ENCODE measurements around the gene GJB2.
"Not testable (repeated sequence)": the region's sequence is repeated elsewhere in the genome, so short reads cannot be mapped to it uniquely, and the experiment has no call there.

The GJB2 gene

DNA sequence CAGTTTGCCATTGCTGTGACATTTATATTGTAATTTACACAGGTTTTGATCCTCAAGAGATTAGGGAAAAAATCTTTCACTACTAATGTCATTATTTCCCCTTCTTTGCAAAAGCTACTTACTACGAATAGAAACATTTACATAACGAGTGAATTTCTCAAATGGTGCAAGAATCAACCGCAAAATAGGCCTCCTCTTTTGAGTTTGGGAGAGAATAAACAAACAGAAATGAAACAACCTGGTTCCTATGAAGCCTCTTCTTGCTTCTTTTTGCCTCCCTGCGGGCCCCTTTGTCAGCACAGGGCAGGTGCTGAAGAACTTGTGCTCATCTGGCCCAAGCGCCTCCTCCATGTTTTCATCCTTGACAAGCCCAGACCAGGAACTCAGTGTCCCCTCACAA lies 21.8 kb downstream of the GJB2 start:
- H3K9me3 Mint-ChIP-seq = no peaks in the 10 kb centered on the region
- ATAC-seq (ENCODE audit: low read depth) (peak; percentile 47), DNase-seq (ENCODE audit: low spot score in 2 of 2) (no peak)
- H3K27me3 Mint-ChIP-seq = peaks cover 31% of the 10 kb centered on the region
- H3K4me1 Mint-ChIP-seq = peaks cover 7% of the 10 kb centered on the region
- no peak overlapping the region for H3K27ac Mint-ChIP-seq
- no peak overlapping the region for H3K4me3 Mint-ChIP-seq
- no peaks in the 10 kb centered on the region for H3K36me3 Mint-ChIP-seq

DNA sequence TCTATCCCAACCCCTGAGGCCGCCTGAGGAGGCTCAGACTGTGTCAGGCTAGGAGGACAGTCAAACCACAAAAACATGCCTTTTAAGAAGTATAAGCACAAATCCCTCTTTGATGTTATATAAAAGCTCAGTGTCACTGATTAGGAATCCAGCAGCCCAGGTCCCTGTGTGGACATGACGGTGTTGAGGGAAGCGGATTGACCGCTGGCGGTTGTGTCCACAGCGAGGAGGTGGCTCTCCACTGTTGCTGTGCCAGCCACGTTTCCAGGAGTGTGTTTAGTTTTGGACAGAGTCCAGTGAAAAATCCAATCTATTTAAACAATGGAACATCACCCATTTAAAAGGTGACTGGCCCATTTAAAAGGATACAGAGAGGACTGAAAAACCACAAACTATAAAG lies 24.3 kb downstream of the GJB2 start:
- no peak for DNase-seq (ENCODE audit: low spot score in 2 of 2)
- Mint-ChIP-seq H3K4me1 (peaks cover 4% of the 10 kb centered on the region), H3K4me3 (no peak overlapping the region), H3K27ac (no peak overlapping the region), H3K9me3 (no peaks in the 10 kb centered on the region), H3K36me3 (no peaks in the 10 kb centered on the region), H3K27me3 (peaks cover 26% of the 10 kb centered on the region)
- no peak for ATAC-seq (ENCODE audit: low read depth)

DNA sequence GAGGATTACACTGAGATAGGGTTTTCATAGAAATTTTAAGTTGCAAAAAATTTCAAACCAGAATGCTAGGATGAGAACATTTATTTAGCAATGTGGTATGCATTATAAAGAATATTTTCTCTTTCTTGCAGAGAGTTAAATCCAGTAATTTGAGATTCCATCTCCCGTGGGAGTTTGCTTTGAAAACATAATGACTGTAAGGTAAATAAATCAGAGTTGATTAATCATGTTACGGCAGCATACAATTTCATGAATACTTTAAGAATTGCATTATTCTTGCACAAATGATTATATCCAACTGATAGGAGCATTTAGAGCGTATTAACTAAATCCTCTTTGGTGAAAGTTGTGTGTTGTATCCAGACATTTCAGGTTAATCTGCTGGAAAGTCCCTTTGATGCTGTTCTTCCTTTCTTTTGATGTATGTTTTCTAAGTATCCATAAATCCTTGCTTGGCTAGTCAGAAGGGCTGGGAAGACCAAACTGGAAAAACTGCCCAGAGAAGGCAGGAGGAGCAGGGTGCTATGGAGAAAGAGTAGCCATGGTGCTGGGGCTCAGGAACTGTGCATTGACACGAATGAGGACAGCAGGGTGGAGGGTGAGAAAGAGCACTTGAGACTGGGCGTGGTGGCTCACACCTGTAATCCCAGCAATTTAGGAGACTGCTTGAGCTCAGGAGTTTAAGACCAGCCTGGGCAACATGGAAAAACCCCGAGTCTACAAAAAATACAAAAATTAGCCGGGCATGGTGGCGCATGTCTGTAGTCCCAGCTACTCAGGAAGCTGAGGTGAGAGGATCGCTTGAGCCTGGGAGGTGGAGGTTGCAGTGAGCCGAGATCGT lies 27.1 kb downstream of the GJB2 start:
- ATAC-seq (ENCODE audit: low read depth) = no peak
- Mint-ChIP-seq H3K9me3 (no peaks in the 10 kb centered on the region), H3K4me3 (no peak overlapping the region), H3K27ac (no peak overlapping the region), H3K27me3 (peaks cover 24% of the 10 kb centered on the region), H3K4me1 (peaks cover 7% of the 10 kb centered on the region), H3K36me3 (no peaks in the 10 kb centered on the region)
- DNase-seq (ENCODE audit: low spot score in 2 of 2) = no peak

DNA sequence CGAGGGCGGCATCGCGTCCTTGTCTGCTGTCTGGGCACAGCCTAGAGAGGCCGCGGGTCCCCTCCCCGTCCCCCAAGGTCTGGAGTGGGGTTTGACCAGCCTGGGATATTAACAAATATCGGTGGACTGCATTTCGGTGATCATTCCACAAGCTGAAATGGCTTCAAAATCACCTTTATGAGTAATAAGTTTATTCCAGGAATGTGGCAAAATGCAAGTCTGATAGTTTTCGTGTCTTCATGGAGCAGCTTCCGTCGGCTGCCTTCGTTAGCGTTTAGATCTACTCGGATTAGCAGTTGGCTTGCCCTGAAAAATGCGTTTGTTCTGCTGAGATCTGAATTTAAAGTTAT lies 30.8 kb downstream of the GJB2 start:
- no peak for DNase-seq (ENCODE audit: low spot score in 2 of 2)
- ATAC-seq (ENCODE audit: low read depth) = no peak
- no peaks in the 10 kb centered on the region for H3K36me3 Mint-ChIP-seq
- peak overlapping the region; percentile 89 for H3K4me3 Mint-ChIP-seq
- peak overlapping the region; percentile 63 for H3K27ac Mint-ChIP-seq
- H3K9me3 Mint-ChIP-seq = peaks cover 1% of the 10 kb centered on the region
- H3K4me1 Mint-ChIP-seq = peaks cover 13% of the 10 kb centered on the region
- H3K27me3 Mint-ChIP-seq = peaks cover 10% of the 10 kb centered on the region

DNA sequence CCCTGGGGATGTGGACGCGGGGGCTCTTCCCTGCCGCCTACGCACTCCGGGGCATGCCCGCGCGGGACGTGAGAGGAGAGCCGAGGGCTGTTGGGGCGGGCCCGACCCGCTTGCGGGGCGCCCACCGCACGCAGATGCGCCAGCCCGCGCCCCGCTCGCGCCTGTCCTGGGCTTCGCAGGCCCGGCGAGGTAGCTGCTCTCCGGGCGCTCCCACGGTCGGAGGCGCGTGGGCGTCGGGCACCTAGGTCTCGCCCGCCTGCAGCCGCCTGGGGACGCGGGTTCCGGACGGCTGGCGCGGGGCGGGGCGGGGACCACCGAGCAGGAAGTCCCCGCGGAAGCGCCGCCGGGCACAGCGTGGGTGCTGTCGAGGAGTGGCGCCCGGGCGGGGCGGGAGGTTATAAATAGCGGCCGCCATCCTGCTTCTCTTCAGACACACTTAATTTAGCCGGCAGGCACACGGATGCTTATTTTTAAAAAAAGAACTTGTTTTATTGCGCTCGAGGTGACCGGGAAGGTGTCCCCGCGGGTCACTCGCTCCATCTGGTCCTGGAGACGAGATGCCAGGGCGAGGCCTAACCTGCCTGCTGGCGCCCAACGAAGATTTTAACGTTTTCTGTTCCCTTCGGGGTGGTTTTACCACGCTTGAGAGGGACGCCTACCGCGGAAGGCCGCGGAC lies 31.3 kb downstream of the GJB2 start:
- Mint-ChIP-seq H3K27ac (peak overlapping the region; percentile 63), H3K9me3 (peaks cover 1% of the 10 kb centered on the region), H3K4me3 (peak overlapping the region; percentile 89), H3K36me3 (no peaks in the 10 kb centered on the region), H3K27me3 (peaks cover 5% of the 10 kb centered on the region), H3K4me1 (peaks cover 13% of the 10 kb centered on the region)
- DNase-seq (ENCODE audit: low spot score in 2 of 2) (peak; percentile 67), ATAC-seq (ENCODE audit: low read depth) (peak; percentile 76)

DNA sequence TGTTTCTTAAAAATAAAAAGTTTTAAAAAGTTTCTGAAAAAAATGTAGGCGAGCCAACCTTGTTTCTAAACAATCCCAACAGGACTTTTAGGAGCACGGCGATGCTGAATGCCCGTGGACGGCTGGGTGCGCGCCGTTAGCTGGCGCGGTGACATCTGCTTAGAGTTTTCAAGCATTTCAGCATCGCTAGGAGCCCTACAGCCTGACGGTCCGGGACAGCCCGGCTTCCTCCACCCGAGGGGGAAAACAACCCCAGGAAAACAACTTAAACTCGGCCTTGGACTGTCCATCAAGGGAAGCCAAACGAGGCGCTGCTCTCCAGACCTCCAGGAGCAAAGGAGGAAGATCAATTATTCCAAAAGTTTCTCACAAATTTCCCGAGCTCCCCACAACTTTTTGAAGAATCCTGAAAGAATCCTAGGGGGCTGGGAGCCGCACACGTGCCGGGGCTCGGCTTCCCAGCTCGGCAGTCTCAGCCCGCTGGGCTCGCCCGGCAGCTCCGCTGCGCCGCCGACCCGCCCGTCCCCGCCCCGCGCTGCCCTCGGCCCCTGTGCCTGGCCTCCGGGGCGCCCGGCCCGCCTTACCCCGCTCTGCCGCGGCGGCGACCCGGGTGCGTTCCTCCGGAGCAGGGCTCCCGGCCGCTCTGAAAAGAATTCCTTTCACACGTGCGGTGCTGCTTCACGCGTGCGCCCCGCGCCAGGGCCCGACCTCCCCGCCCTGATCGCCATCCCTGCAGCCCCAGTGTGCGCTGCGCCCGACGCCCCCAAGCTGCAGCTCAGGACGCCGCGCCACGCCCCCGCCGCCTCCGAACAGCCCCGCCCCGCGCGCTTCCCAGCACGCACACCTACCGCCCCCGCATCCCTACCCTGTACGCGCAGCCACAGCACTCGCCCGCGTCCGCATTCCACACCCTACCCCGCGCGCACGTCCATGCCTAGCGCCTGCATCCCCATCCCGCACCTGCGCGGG lies 32.1 kb downstream of the GJB2 start, which contains the start of gene GJA3:
GJA3 (minus strand) TSS at position 747 of the 969 bp plus-strand sequence. CDS start 17,764 bp downstream, outside the sequence.
- ATAC-seq (ENCODE audit: low read depth) = peak; percentile 68

DNA sequence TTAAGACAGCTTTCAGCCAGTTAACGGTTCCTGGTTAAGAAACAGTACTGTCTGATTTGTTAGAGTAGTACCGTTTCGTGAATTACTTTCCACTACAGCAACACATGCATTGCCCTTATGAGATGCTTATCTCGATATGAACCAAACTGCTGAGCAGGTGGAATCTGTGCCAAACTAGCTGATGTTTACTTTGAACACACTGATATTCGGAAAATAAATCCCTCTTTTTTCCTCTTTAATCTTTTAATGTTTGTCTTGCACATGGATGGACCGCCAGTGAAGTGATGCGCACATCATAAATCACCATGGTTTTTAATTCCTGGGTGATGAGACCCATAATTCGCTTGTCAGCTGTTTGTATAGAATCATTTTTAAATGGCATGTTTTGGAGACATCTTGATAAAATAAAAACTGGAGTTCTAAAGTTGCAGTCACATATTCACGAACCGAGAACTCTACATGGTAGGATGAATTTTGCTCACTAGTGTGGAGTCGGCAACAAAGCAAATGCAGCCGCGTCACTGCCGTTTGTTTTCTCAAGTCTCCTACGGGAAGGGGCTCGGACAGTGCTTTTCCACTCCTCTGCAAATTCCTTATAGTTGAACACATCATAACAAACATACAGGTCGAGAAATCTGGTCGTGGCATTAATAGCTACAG lies 33.0 kb downstream of the GJB2 start:
- no peak for ATAC-seq (ENCODE audit: low read depth)
- peak overlapping the region; percentile 86 for H3K4me3 Mint-ChIP-seq
- H3K9me3 Mint-ChIP-seq = peaks cover 1% of the 10 kb centered on the region
- DNase-seq (ENCODE audit: low spot score in 2 of 2) = no peak
- H3K36me3 Mint-ChIP-seq = no peaks in the 10 kb centered on the region
- H3K4me1 Mint-ChIP-seq = peaks cover 13% of the 10 kb centered on the region
- no peaks in the 10 kb centered on the region for H3K27me3 Mint-ChIP-seq
- peak overlapping the region; percentile 67 for H3K27ac Mint-ChIP-seq

More for the DNA sequence above, 32.1 kb downstream of the GJB2 start, which contains the start of gene GJA3:
- peak; percentile 42 to 56 for DNase-seq (ENCODE audit: low spot score in 2 of 2)
- H3K4me1 Mint-ChIP-seq = peaks cover 13% of the 10 kb centered on the region
- no peaks in the 10 kb centered on the region for H3K27me3 Mint-ChIP-seq
- H3K36me3 Mint-ChIP-seq = no peaks in the 10 kb centered on the region
- peak within 1 kb of the TSS; percentile 89 for H3K4me3 Mint-ChIP-seq
- peak within 1 kb of the TSS; percentile 67 for H3K27ac Mint-ChIP-seq
- H3K9me3 Mint-ChIP-seq = peaks cover 1% of the 10 kb centered on the region

DNA sequence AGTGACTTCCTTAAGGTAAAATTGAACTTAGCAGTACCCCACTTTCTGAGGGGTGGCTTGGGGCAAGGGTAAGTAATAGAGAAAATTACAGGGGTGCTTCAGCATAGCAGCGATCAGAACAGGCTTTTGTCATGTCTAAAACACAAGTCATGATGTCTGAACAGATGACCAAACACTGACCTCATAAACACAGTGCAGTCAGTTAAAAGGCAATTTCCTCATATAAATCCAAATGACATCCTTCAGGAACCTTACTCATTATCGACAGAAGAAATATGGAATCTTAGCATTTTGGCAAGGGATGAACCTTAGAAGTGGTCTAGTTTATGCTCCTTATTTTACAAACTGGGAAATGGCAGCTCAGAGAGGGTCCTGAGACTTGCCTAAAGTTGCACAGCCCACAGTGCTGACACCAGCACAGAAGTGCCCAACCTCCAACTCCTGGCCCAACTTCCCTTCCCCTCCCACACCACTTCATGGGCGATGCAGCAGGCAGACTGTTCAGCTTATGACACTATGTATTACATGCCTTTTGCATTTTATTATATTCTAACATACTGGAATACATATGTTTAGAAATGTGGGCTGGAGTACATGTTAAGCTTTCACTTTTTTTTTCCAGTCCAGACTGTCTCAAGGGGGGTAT lies 35.5 kb downstream of the GJB2 start:
- peaks cover 1% of the 10 kb centered on the region for H3K9me3 Mint-ChIP-seq
- no peak overlapping the region for H3K27ac Mint-ChIP-seq
- H3K4me3 Mint-ChIP-seq = no peak overlapping the region
- no peaks in the 10 kb centered on the region for H3K36me3 Mint-ChIP-seq
- H3K4me1 Mint-ChIP-seq = peaks cover 6% of the 10 kb centered on the region
- ATAC-seq (ENCODE audit: low read depth) (no peak), DNase-seq (ENCODE audit: low spot score in 2 of 2) (no peak)
- no peaks in the 10 kb centered on the region for H3K27me3 Mint-ChIP-seq

DNA sequence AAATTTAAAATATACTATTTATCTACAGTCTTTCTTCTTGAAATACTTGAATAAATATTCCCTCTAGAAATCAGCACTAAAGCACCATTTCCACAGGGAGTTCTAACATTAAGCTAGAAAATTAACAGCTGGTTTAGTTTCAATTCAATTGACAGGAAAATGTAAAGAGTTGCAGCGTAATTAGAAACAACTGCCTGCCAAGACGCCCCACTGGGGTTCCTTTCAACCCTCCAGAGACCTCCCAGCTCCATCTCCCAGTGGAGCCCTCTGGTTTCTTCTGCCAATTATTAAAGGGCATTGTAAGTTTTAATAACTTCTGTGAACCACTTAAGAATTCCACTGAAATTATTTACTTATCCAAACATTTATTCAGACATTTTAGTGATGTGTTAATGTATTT lies 36.0 kb downstream of the GJB2 start:
- no peak for DNase-seq (ENCODE audit: low spot score in 2 of 2)
- Mint-ChIP-seq H3K9me3 (peaks cover 1% of the 10 kb centered on the region), H3K36me3 (no peaks in the 10 kb centered on the region)

DNA sequence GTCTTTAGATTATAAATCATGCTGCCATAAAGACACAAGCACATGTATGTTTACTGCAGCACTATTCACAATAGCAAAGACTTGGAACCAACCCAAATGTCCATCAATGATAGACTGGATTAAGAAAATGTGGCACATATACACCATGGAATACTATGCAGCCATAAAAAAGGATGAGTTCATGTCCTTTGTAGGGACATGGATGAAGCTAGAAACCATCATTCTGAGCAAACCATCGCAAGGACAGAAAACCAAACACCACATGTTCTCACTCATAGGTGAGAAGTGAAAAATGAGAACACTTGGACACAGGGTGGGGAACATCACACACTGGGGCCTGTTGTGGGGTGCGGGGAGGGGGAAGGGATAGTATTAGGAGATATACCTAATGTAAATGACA lies 39.4 kb downstream of the GJB2 start:
- DNase-seq (ENCODE audit: low spot score in 2 of 2); H3K9me3 Mint-ChIP-seq; H3K36me3 Mint-ChIP-seq; H3K27me3 Mint-ChIP-seq; H3K27ac Mint-ChIP-seq; H3K4me3 Mint-ChIP-seq; H3K4me1 Mint-ChIP-seq; ATAC-seq (ENCODE audit: low read depth): not testable (repeated sequence)

More for the DNA sequence above, 36.0 kb downstream of the GJB2 start:
- Mint-ChIP-seq H3K27ac (no peak overlapping the region), H3K4me1 (peaks cover 6% of the 10 kb centered on the region), H3K27me3 (no peaks in the 10 kb centered on the region), H3K4me3 (no peak overlapping the region)
- ATAC-seq (ENCODE audit: low read depth) = no peak

DNA sequence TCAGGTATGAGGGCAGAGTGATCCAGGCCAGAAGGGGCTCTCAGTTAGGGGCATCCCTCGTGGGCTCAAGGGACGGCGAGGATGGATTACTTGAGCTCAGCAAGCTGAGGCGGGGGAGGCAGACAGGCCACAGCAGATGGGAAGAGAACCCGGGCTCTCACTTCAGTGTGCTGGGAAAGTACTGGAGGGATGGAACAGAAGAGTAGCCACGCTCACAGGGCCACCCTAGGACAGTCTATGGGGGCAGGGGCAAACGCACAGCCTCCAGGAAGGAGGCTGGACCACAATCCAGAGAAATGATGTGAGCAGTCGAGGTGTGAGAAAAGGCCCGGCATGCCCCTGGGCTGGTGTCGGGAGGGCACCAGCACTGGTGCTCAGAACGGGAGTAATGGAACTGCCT lies 41.1 kb downstream of the GJB2 start:
- H3K27me3 Mint-ChIP-seq = peaks cover 9% of the 10 kb centered on the region
- H3K36me3 Mint-ChIP-seq = peaks cover 2% of the 10 kb centered on the region
- H3K9me3 Mint-ChIP-seq = no peaks in the 10 kb centered on the region
- H3K4me1 Mint-ChIP-seq = no peaks in the 10 kb centered on the region
- H3K27ac Mint-ChIP-seq = no peak overlapping the region
- DNase-seq (ENCODE audit: low spot score in 2 of 2) (no peak), ATAC-seq (ENCODE audit: low read depth) (no peak)
- no peak overlapping the region for H3K4me3 Mint-ChIP-seq

DNA sequence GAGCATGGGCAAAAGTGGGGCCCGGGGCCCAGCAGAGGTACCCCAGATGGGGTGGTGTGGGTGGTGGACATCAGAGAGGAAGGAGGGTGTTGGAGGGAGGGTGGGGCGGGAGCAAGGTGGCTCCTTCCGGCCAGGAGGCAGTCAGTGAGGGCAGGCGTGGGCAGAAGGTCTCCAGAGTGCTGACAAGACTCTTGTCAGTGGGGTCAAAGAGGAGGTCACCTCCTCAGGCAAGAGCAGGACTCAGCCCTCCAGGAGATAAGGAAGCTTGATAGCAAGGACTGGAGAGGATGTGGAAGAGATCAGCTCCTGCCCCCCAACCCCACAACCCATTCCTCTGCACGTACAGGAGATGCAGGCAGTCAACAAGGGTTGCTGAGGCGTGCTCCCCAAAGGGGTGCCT lies 41.7 kb downstream of the GJB2 start:
- Mint-ChIP-seq H3K27me3 (peaks cover 9% of the 10 kb centered on the region), H3K4me3 (no peak overlapping the region), H3K27ac (no peak overlapping the region), H3K9me3 (no peaks in the 10 kb centered on the region), H3K4me1 (no peaks in the 10 kb centered on the region), H3K36me3 (peaks cover 2% of the 10 kb centered on the region)
- DNase-seq (ENCODE audit: low spot score in 2 of 2) (no peak), ATAC-seq (ENCODE audit: low read depth) (no peak)

DNA sequence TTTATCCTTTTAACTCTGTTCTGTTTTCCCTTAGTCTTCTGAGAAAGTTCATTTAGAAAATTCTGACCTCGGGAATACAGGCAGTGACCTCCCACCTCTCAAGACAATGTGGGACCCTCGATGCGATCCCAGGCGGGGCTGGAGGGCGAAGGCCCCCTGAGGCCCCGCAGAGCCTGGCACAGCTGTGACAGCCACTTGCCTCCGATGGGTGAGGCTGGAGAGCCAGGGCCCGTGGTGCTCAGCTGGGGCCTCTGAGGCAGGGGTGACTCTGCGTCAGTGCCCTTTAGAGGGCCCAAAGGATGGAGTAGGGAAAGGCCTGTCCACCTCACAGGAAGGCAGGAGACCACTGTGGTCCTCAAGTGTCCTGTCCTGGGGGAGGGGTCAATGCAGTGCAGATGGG lies 42.2 kb downstream of the GJB2 start:
- no peak overlapping the region for H3K4me3 Mint-ChIP-seq
- H3K36me3 Mint-ChIP-seq = peaks cover 2% of the 10 kb centered on the region
- H3K9me3 Mint-ChIP-seq = no peaks in the 10 kb centered on the region
- no peak for ATAC-seq (ENCODE audit: low read depth)
- H3K27me3 Mint-ChIP-seq = peaks cover 9% of the 10 kb centered on the region
- no peak overlapping the region for H3K27ac Mint-ChIP-seq
- no peak for DNase-seq (ENCODE audit: low spot score in 2 of 2)
- no peaks in the 10 kb centered on the region for H3K4me1 Mint-ChIP-seq
